SK-N-DZ (cell line): ENCODE results near the gene COLEC11.

ENCODE experiments used
- DNase-seq: peaks from one replicate; pipeline ENCODE4 v3.0.0-alpha.2; 2015; ENCODE audit warnings: low spot score
- small RNA-seq, 2 experiments: library from RNA; depleted of rRNA; stranded (forward); fragments of <200 nt; gene quantifications; one replicate each; pipeline ENCODE3, GENCODE V24; 2014

Gene COLEC11

GRCh38 chr2:3670941-3671340 is 76.0 kb downstream of the COLEC11 start:
- DNase-seq = no peak

- DNase-seq = no peak
Measured at GRCh38 chr2:3672861-3673678, 78.2 kb downstream of the COLEC11 start.

- no peak for DNase-seq
Measured at GRCh38 chr2:3674066-3674845, 79.3 kb downstream of the COLEC11 start.

GRCh38 chr2:3675687-3676086 is 80.8 kb downstream of the COLEC11 start:
- no peak for DNase-seq

- no peak for DNase-seq
Measured at GRCh38 chr2:3677436-3677835, 82.5 kb downstream of the COLEC11 start.

- DNase-seq = no peak
Measured at GRCh38 chr2:3678212-3678611, 83.3 kb downstream of the COLEC11 start.

DNA sequence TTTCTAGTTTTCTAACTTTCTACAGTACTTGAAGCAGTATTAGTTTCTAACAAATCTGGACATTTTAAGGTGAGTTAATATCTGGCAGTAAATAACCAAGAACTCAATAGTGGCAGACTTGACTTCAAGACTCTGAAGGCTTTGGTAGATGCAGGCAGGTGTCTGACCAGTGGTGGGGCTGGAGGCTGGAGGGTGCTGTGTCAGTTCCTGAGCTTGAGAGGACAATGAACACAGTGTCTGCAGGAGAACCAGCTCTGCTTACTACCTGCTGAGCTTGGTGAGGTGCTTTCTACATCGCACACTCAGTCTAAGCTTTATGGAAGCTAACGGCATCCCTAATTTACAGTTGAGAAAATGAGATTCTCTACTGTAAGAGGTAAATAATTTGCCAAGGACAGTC is 84.3 kb downstream of the COLEC11 start:
- no peak for DNase-seq

GRCh38 chr2:3679616-3680393 is 84.9 kb downstream of the COLEC11 start:
- DNase-seq = peak; percentile 63

- peak; percentile 78 for DNase-seq
Measured at GRCh38 chr2:3680548-3681345, 85.8 kb downstream of the COLEC11 start.

DNA sequence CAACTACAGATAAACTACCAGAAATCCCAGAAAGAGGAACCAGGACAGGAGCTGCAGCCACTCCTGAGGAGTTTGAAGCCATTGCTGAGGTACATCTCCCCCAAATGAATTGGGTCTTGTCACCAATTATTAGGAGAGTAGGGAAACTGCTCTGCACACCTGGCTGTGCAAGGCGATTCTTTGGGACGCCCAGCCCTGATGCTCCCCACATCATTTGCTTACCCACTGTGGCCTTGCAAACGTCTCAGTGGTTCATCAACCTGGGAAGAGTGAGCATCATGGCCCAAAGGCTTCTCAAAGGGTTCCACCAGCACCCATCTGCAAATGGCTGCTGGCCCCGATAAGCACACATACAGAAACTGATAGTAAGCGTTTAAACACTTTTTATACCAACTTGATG is 86.7 kb downstream of the COLEC11 start:
- no peak for DNase-seq

- no peak for DNase-seq
Measured at GRCh38 chr2:3682811-3683210, 87.9 kb downstream of the COLEC11 start.

- DNase-seq = no peak
Measured at GRCh38 chr2:3683748-3684454, 89.0 kb downstream of the COLEC11 start.

- DNase-seq = no peak
Measured at GRCh38 chr2:3689998-3690748, 95.3 kb downstream of the COLEC11 start.

DNA sequence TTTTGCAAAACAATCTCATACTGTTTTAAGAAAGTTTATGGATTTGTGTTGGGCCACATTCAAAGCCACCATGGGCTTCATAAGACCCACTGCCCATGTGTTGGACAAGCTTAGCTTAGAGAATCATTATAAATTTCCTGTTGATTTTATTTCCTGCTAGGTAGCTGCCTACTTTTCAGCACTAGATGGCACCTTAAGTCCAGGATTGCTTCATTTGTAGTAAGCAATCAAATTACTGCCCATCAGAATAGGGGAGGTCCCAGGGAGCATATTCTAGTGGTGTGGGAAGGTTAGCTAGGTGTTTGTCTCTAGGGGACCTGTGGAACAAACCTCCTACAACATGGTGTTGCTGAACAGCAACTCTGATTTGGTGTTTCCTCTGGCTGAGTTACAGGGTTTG is 97.5 kb downstream of the COLEC11 start:
- peak; percentile 45 for DNase-seq

Small RNA genes lying within 50 kb of the gene (small RNA-seq; reads per million reads assigned to genes)
- gene TMSB4XP2 = 0 to 0.04 reads per million in 2 experiments
